GM21723 (cell line): Measurements from ENCODE around the gene EXT2.

Experiments
- ATAC-seq: cut with Tn5 transposase; IDR thresholded peaks from one replicate; pipeline ENCODE4 v1.9.1; 2021; ENCODE audit warnings: mild to moderate bottlenecking, moderate library complexity; ENCODE audit not compliant: unreplicated experiment

The EXT2 gene

DNA sequence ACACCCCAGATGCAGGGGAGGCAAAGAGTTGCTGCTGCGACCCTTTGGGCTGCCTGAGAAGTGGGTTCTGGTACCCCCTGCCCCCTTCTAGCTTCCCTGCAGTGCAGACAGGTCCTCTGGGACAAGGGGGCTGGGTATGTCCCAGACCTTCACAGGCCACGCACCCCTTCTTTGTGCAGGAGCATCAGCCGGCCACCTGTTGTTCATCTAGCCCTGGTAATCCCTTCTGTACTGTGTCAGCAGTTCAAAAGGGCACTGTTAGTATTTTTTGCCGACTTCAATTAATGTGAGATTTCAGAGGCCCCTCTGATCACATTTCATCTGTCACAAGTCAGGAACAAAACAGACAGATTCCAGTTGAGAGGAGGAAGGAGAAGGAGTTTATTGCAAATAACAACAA is 164.6 kb downstream of the EXT2 start:
- no peak for ATAC-seq

DNA sequence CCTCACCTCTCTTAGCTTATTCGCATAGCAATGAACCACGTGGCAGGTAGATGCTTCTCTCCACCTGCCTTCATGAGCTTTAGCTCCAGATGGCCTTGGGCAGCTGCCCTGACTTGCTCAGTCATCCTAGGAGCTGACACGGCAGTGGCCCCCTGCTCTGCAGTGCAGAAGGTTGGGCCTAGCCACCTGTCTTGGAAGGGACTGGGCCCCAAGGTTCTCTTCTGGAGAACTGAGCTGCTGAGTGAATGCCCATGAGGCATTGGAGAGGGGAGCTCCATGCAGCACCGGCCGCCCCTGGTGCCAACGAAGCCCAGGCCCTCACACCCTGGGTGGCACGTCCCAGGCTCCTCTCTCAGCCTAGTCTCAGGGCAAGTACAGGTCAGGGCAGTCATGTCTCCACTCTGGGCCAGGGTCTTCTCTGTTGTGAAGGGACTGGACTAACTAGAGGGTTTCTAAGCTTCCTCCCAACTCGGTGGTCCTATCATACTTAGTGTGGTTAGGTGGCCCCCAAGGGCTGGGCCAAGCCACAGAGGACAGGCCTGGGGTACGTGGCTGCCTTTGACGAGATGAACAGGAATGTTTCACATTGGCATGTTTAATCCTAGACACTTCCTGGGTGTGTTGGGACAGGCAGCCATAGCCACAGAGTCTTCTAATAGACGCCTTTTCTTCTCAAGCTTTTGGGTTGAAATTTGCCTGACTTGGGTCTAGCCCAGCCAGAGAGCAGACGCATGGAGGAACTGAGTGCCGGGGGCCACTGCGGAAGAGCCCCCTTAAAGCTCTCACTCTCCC is 166.5 kb downstream of the EXT2 start:
- ATAC-seq = no peak

GRCh38 chr11:44263738-44264437 is 168.4 kb downstream of the EXT2 start:
- no peak for ATAC-seq

- ATAC-seq = no peak
Measured at GRCh38 chr11:44264438-44264749, 168.9 kb downstream of the EXT2 start.

- no peak for ATAC-seq
Measured at GRCh38 chr11:44264761-44265160, 169.3 kb downstream of the EXT2 start.

GRCh38 chr11:44266056-44266780 is 170.7 kb downstream of the EXT2 start:
- no peak for ATAC-seq

DNA sequence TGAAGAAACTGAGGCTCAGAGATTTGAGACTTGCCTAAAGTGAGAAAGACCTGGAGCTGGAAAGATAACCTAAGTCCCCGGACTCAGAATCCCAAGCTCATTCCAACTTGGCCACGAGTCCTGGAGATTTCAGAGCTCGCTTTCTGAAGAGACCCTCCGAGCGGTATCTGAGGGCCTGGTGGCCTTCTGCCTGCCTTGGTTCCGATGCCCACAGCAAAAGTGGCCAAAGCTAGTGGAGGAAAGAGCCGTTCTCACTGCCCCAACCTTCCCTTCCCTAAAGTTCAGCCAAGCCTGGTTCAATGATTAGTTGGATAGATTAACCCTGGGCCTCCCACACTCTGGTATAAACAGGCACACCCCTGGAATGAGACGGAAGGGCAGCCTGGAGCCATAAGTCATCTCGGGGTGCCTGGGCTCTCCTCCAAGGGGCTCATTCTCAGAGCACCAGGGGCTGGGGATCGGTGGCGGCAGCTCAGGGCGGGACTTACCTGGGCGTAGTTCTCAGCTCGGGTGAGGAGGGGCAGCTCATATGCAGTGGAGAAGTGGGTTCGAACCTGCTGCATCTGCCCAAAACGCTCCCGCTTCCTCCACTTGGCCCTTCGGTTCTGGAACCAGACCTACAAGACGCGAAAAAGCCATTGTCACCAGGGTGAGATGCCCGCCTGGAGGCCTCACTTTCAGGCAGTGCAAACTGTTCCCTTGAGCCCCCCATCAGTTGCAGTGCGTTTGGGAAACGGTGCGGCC is 171.7 kb downstream of the EXT2 start:
- no peak for ATAC-seq

- ATAC-seq = no peak
Measured at GRCh38 chr11:44267750-44268613, 172.5 kb downstream of the EXT2 start.

DNA sequence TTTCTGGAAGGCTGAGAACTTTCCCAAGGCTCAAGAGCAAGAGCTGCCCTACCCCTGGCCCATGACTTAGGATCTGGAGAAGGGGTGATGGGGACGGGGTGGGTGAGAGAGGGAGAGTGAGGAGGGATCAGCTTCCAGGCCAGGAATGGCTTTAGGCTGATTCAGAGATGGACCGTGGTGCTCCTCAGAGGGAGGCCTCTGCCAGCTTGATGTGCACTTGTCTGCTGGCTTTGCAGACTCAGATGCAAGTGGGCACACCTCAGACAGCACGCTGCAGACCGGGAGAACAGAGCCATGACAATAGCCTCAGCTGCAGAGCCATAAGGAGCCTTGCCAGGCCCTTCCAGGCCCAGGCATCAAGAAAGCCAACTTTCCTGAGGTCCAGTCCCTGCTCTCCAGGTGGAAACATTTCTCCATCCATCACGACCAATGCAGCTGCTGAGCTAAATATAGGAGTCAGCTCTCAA is 173.2 kb downstream of the EXT2 start:
- ATAC-seq = no peak

- ATAC-seq = no peak
Measured at GRCh38 chr11:44269369-44270351, 174.2 kb downstream of the EXT2 start.

DNA sequence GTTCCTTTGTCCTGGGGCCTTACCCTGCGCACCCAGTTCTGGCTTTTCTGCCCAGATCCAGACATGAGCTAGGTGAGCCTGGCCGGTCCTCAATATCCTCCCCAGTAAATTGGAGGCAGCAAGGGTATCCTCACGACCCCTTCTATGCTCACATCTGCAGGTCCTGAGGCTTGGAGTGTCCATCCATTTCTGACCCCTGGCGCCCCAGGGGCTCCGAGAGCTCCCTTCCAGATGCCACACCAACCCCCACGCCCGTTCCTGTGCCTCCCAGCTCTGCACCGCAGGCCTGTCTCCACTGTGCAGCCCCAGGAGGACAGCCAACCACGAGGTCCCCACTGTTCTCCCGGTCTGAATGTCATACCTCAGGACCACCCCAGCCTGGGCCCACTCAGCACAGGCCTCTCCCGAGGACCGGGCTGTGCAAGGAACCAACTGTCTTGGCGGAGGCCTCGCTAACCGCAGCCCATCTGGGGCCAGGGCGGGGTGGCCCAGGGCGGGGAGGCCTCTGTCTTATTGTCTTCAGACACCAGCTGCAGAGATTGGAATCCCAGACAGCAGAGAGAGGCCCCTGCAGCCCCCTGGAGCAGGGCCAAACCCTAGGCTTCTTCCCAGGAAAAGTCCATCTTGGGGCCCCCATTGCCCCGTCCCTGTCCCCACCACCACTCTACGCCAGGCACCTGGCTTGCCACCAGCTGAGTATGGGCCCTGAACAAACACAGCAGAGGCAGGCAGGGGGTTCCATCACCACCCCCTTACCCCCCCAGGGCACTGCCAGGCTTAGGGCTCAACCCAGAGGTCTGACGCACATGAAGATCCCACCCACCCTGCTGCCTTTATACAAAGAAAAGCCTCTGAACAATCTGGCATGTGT is 175.2 kb downstream of the EXT2 start:
- ATAC-seq = no peak

DNA sequence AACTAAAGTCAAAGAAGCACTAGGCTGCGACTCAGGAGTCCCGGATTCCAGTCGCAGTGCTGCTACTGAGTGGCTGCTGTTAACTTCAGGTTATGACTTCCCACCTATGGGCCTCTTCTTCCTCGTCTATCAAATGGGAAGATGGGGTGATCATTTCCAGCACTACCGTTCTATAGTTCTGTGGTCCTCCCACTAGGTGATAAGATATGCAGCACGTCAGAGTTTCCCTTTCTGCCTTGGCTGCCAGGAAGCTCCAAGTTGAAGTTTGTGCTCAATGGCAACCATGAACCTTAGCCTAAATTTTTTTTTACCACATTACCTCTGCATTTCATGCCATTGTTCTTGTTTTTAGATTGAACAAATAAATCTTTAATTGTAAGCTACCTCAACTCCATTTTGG is 175.8 kb downstream of the EXT2 start:
- ATAC-seq = no peak

GRCh38 chr11:44274404-44274803 is 178.9 kb downstream of the EXT2 start:
- no peak for ATAC-seq

- no peak for ATAC-seq
Measured at GRCh38 chr11:44275241-44275640, 179.8 kb downstream of the EXT2 start.

DNA sequence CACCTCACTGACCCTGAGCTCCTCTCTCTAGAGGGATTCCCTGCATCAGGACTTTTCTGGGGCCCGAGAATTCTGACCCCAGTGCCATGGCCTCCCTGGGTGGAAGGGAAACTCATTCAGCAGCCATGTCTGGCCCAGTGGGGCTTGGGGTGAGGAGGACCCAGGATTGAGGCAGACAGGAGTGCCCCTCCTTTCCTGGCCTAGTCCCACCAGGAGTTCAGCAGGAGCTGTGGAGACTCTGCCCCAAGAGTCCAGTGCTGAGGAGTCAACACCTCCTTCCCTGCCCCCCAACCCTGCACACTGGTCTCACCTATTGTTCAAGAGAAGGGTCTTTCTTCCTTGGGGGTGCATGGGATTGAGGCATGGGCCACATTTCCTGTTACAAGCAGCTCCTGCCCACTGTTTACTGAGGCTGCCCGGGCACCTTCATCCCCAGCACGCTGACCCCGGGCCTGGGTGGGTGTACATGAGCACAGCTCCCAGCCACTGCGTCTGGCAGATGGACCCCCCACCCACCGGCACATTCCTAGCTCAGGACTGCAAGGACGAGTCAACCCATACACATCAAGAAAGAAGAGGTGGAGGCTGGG is 180.6 kb downstream of the EXT2 start:
- ATAC-seq = no peak

DNA sequence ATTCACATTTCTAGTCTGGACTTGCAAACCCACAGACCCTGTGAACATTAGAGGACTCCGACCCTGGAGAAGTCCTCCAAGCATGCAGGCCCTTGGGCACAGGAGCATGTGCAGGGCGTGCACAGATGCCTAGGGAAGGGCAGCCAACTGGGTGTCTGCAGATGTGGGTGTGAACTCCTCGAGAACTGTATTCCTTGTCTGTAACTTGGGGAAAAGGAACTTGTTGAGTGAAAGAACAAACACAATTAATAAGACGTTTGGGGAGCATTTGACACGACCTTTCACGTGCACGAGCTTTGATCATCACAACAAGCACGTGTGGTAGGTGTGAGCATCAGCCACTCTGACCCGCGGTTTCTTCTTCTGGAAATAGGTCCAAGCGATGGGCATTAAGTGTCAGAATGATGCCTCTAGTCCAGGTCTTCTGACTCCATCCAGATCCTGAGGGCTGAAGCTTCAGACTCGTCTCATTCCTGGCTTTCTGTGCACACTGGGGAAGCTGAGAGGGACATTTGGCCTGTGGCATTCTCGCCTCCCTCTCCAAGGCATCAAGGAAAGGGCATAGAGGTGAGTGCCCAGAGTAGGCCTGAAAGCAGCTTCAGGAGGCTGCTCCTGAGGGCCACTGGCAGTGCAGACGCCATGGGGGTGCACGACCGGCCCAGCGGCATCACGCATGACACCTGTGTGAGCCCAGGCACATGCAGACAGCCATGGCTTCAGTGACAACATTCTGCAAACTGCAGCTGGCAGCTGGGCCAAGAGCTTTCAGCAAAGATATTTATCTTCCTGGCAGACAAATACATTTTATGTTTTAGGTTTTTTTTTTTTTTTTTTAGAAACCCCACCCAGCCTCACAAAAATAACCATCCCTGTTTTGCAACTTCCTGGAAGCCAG is 182.0 kb downstream of the EXT2 start:
- no peak for ATAC-seq

GRCh38 chr11:44279483-44279882 is 184.0 kb downstream of the EXT2 start:
- no peak for ATAC-seq
